K562 (cell line): Measurements from ENCODE around the gene R3HDM2. TPM values are rescaled to one million over a fixed set of nuclear protein-coding genes. Genes with fewer than 3 reads are reported as not detected.

Experiments
- ATAC-seq: fragments of 200-7000 bp; cut with Tn5 transposase; 3 replicates; pipeline ENCODE4 v1.9.1; 2020; ENCODE audit warnings: moderate library complexity
- BruUV-seq: library from RNA; stranded (reverse); fragments of 400-500 nt; replicated peaks from 2 replicates; lab custom pipeline; 2021; lab: Mats Ljungman, UMichigan
- CTCF ChIA-PET: fragments of 300-600 bp; formaldehyde crosslinking; extraction: SDS; loops from one replicate; lab custom pipeline; 2021; ENCODE audit warnings: low intra/inter-chr PET ratio; lab: Yijun Ruan, JAX
- POLR2A ChIA-PET: fragments of 300-600, 350-650 bp; sonication (Branson Sonifier 250); formaldehyde crosslinking; extraction: SDS; loops from one replicate; lab custom pipeline; 2021; ENCODE audit warnings: antibody characterized with exemption, inconsistent platforms; lab: Yijun Ruan, JAX
- DNase-seq, 4 experiments: peaks; one replicate each; pipeline versions ENCODE4 v3.0.0 to v3.0.0-alpha.2; 2011 to 2018; ENCODE audit warnings: low spot score in 3 of 4, mixed read lengths in 3 of 4; ENCODE audit errors: extremely low read depth in 1 of 4
- FAIRE-seq: peaks from 2 replicates; lab custom pipeline; 2011; peaks lifted over from hg19 to GRCh38; lab: Jason Lieb, UNC
- H2AFZ ChIP-seq: 2 replicates; pipeline ENCODE4 v1.6.0; 2011; ENCODE audit warnings: low read depth, low read length, control low read depth, inconsistent platforms
- H3K27ac ChIP-seq: fragments of 200-600 bp; 3 replicates; pipeline ENCODE4 v1.8.0; 2011; ENCODE audit warnings: low read depth, mild to moderate bottlenecking, control low read depth, inconsistent platforms, low read length, moderate library complexity, mixed read lengths; ENCODE audit errors: extremely low read depth
- H3K27me3 ChIP-seq, 2 experiments: fragments of 300-600 bp in 1 of 2; 2 replicates in 1 of 2; 3 replicates in 1 of 2; pipeline versions ENCODE4 v1.6.0 to v1.8.0; 2011; ENCODE audit warnings: inconsistent platforms in 2 of 2, low read length in 2 of 2, mild to moderate bottlenecking in 1 of 2, mixed read lengths in 1 of 2, moderate library complexity in 1 of 2; ENCODE audit not compliant: control insufficient read depth in 2 of 2, insufficient read depth in 2 of 2
- H3K36me3 ChIP-seq: fragments of 300-600 bp; 3 replicates; pipeline ENCODE4 v1.8.0; 2011; ENCODE audit warnings: mild to moderate bottlenecking, low read length, inconsistent platforms; ENCODE audit not compliant: control insufficient read depth, insufficient read depth
- H3K4me1 ChIP-seq, 2 experiments: fragments of 200-600 bp in 1 of 2; replicated peaks in 1 of 2; 2 replicates in 1 of 2; 3 replicates in 1 of 2; pipeline versions ENCODE4 v1.5.1 to v1.8.0; 2011; ENCODE audit warnings: inconsistent platforms in 2 of 2, low read length in 2 of 2, mild to moderate bottlenecking in 1 of 2, mixed read lengths in 1 of 2, moderate library complexity in 1 of 2; ENCODE audit not compliant: control insufficient read depth in 2 of 2, insufficient read depth in 2 of 2
- H3K4me2 ChIP-seq: 2 replicates; pipeline ENCODE4 v1.6.1; 2011; ENCODE audit warnings: low read length, control low read depth, inconsistent platforms, mixed read lengths; ENCODE audit not compliant: insufficient read depth
- H3K4me3 ChIP-seq: fragments of 200-600 bp; sonication (generic), shearing (Covaris generic); 2 replicates; pipeline ENCODE4 v1.5.1; 2016; ENCODE audit warnings: control low read depth, inconsistent platforms
- H3K79me2 ChIP-seq: fragments of 200-600 bp; 3 replicates; pipeline ENCODE4 v1.8.0; 2011; ENCODE audit warnings: low read length, inconsistent platforms; ENCODE audit not compliant: control insufficient read depth, insufficient read depth
- H3K9ac ChIP-seq, 2 experiments: 2 replicates each; pipeline versions ENCODE4 v1.6.0 to v1.6.1; 2011; ENCODE audit warnings: low read depth in 2 of 2, low read length in 2 of 2, control low read depth in 1 of 2, inconsistent platforms in 1 of 2, mild to moderate bottlenecking in 1 of 2, mixed read lengths in 1 of 2; ENCODE audit not compliant: insufficient read depth in 1 of 2
- H3K9me1 ChIP-seq: one replicate; pipeline ENCODE4 v1.6.0; 2011; ENCODE audit warnings: inconsistent platforms, mild to moderate bottlenecking, low read length, moderate library complexity; ENCODE audit not compliant: control insufficient read depth, insufficient read depth
- H3K9me3 ChIP-seq: replicated peaks from 2 replicates; pipeline ENCODE4 v1.5.1; 2011; ENCODE audit warnings: low read depth, low read length, inconsistent platforms; ENCODE audit not compliant: control insufficient read depth, insufficient read depth
- H4K20me1 ChIP-seq: replicated peaks from 2 replicates; pipeline ENCODE4 v1.6.1; 2011; ENCODE audit warnings: low read length, inconsistent platforms, mixed read lengths; ENCODE audit not compliant: control insufficient read depth, insufficient read depth
- CTCFL ChIP-seq: IDR thresholded peaks from 2 replicates; pipeline ENCODE4 v1.6.1; 2011; ENCODE audit warnings: borderline replicate concordance, low read depth, mild to moderate bottlenecking, moderate library complexity, low read length; ENCODE audit not compliant: insufficient read depth, poor library complexity, severe bottlenecking
- IFI16 ChIP-seq: fragments of 250-450 bp; sonication (Bioruptor Pico); IDR thresholded peaks from 2 replicates; pipeline ENCODE4 v2.1.2; 2022; ENCODE audit warnings: mild to moderate bottlenecking, inconsistent platforms
- NFIC ChIP-seq: fragments of 450-650 bp; IDR thresholded peaks from 2 replicates; pipeline ENCODE4 v1.6.1; 2017; ENCODE audit warnings: mild to moderate bottlenecking, inconsistent platforms
- NR1H2 ChIP-seq: sonication (generic); formaldehyde crosslinking; IDR thresholded peaks from 2 replicates; pipeline ENCODE4 v1.4.0; 2020; ENCODE audit warnings: mild to moderate bottlenecking, missing genetic modification reagents
- POLR2G ChIP-seq: fragments of 200-400 bp; formaldehyde crosslinking; IDR thresholded peaks from 2 replicates; pipeline ENCODE4 v1.6.1; 2017; ENCODE audit warnings: low read depth, mild to moderate bottlenecking, antibody characterized with exemption, low read length, moderate library complexity
- RBFOX2 ChIP-seq: fragments of 200-400 bp; formaldehyde crosslinking; IDR thresholded peaks from 2 replicates; pipeline ENCODE4 v1.6.1; 2017; ENCODE audit warnings: low read depth, mild to moderate bottlenecking, low read length, moderate library complexity
- WGBS: fragments of 100-300 bp; shearing (Covaris generic); methylation state at CpG from one replicate; pipeline ENCODE4 v1.1.6; 2016; ENCODE audit warnings: low coverage, mixed read lengths; ENCODE audit not compliant: insufficient coverage; ENCODE audit errors: missing lambda C conversion rate; 5-methylcytosine and 5-hydroxymethylcytosine counted together
- in situ Hi-C: fragments of 300-500 bp; cut with MboI; formaldehyde crosslinking; loops from 4 replicates; pipeline ENCODE4 v1.15.0; 2018; ENCODE audit warnings: inconsistent platforms, mixed read lengths
- intact Hi-C: fragments of 100-400 bp; cut with micrococcal nuclease; formaldehyde crosslinking; loops from 2 replicates; pipeline ENCODE4 v1.14.2; 2022
- polyA plus RNA-seq, 8 experiments: library from polyadenylated mRNA; depleted of rRNA in 4 of 8; stranded (reverse) in 5 of 8; unstranded in 3 of 8; fragments of >200 nt; fragmentation: Nextera tagmentation in 2 of 8; fragmentation: Illumina TruSeq in 1 of 8; extraction: Ambion mirVana in 2 of 8; extraction: Trizol in 1 of 8; gene quantifications; 2 replicates each; pipeline versions ENCODE4 v1.2.1 to v1.2.3, GENCODE V29; 2011 to 2014; ENCODE audit warnings: inconsistent platforms in 1 of 8, missing spikeins in 1 of 8
- total RNA-seq, 7 experiments: library from RNA; depleted of rRNA in 6 of 7; stranded (reverse); fragments of >200 nt in 6 of 7; fragmentation: Illumina TruSeq in 2 of 7; extraction: Trizol in 2 of 7; gene quantifications; 2 replicates each; pipeline versions ENCODE4 v1.2.1 to v1.2.3, GENCODE V29; 2011 to 2021; ENCODE audit warnings: low replicate concordance in 1 of 7
- TF ChIP-seq, protein P1 (sequence below): fragments of 250-450 bp; sonication (Bioruptor Pico); IDR thresholded peaks from 2 replicates; pipeline ENCODE4 v1.4.0; 2020; ENCODE audit warnings: borderline replicate concordance
- TF ChIP-seq, protein P2 (sequence below), 3 experiments: fragments of 200-800 bp in 1 of 3; sonication (Bioruptor generic) in 1 of 3; sonication (generic) in 1 of 3; formaldehyde crosslinking in 1 of 3; IDR thresholded peaks; 2 replicates each; pipeline versions ENCODE4 v1.6.1 to v1.8.0; 2016 to 2022; ENCODE audit warnings: mild to moderate bottlenecking in 2 of 3, missing compliant biosample characterization in 2 of 3, missing genetic modification characterization in 2 of 3, missing genetic modification reagents in 1 of 3

The R3HDM2 gene
- total and polyA plus RNA-seq, 9 of the 15 experiments (the other 6 are each of a cell fraction or from before 2014, with no cell fraction given), result 3.3 to 18.8 (median 9.0) TPM

GRCh38 chr12:57233357-57234232 is 197.2 kb downstream of the R3HDM2 start:
- DNase-seq (no peak), FAIRE-seq (no peak), ATAC-seq (no peak)
- H3K9me3 ChIP-seq, result no peaks in the 10 kb centered on the region
- H3K4me1 ChIP-seq, result peaks cover 40 to 71% of the 10 kb centered on the region in 2 experiments
- ChIA-PET CTCF (no interaction called here), POLR2A (interaction anchor here (0.6 to 1.2 kb wide), 6 partner anchors 8 to 858 kb away, joined by 3 to 5 read pairs (median 3); no protein-coding TSS in a partner anchor)
- no peaks in the 10 kb centered on the region for H3K27me3 ChIP-seq
- BruUV-seq, result no TSS peak
- in situ Hi-C loops, result no loop called here
- H4K20me1 ChIP-seq, result peaks cover 17% of the 10 kb centered on the region
- no peak overlapping the region for H3K4me2 ChIP-seq
- no peak overlapping the region for H3K4me3 ChIP-seq
- peaks cover 28% of the 10 kb centered on the region for H3K79me2 ChIP-seq
- H2AFZ ChIP-seq, result no peak overlapping the region
- peaks cover 53% of the 10 kb centered on the region; the same call in 2 of the 3 replicates for H3K36me3 ChIP-seq
- peaks cover 9% of the 10 kb centered on the region for H3K9me1 ChIP-seq
- H3K9ac ChIP-seq, result peak overlapping the region in 1 of 2 experiments; percentile 19; a peak in 1 of 4 replicates
- peak; percentile 29; the same call in 1 of the 2 replicates for TF ChIP-seq NFIC
- TF ChIP-seq NR1H2, result no peak
- TF ChIP-seq, protein P1, sequence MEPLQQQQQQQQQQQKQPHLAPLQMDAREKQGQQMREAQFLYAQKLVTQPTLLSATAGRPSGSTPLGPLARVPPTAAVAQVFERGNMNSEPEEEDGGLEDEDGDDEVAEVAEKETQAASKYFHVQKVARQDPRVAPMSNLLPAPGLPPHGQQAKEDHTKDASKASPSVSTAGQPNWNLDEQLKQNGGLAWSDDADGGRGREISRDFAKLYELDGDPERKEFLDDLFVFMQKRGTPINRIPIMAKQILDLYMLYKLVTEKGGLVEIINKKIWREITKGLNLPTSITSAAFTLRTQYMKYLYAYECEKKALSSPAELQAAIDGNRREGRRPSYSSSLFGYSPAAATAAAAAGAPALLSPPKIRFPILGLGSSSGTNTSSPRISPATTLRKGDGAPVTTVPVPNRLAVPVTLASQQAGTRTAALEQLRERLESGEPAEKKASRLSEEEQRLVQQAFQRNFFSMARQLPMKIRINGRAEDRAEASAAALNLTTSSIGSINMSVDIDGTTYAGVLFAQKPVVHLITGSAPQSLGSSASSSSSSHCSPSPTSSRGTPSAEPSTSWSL, result no peak
- TF ChIP-seq CTCFL, result no peak
- TF ChIP-seq, protein P2, sequence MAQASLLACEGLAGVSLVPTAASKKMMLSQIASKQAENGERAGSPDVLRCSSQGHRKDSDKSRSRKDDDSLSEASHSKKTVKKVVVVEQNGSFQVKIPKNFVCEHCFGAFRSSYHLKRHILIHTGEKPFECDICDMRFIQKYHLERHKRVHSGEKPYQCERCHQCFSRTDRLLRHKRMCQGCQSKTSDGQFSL (CRISPR knock-in tag; IDR thresholded peaks at IDR 0.05), result peak; percentile 50; the same call in 1 of the 2 replicates
- TF ChIP-seq, protein P2 (tag; IDR thresholded peaks at IDR 0.05), result no peak
- peak; percentile 63 for TF ChIP-seq RBFOX2
- no peak for TF ChIP-seq IFI16 (CRISPR knock-in tag)
- TF ChIP-seq POLR2G, result peak; percentile 53
- intact Hi-C loops, result no loop called here
- 83% methylated on average over 15 of the region's 15 CpGs for WGBS
- peak overlapping the region; percentile 42; the same call in 1 of the 3 replicates for H3K27ac ChIP-seq
